Measurements from ENCODE around the gene ANGPTL4.
"Not testable (repeated sequence)": the region's sequence is repeated elsewhere in the genome, so short reads cannot be mapped to it uniquely, and the experiment has no call there.

The ANGPTL4 gene

GRCh38 chr19:8404391-8405151 lies 40.6 kb downstream of the ANGPTL4 start:
- no peak overlapping the region for H3K4me3 ChIP-seq (ENCODE audit: low read depth, low read length)

- not testable (repeated sequence) for H3K4me3 ChIP-seq (ENCODE audit: low read depth, low read length)
Observed at GRCh38 chr19:8410718-8411117, 46.8 kb downstream of the ANGPTL4 start.

- H3K4me3 ChIP-seq (ENCODE audit: low read depth, low read length), result peak within 1 kb of the TSS; percentile 63
Observed at GRCh38 chr19:8412783-8413628, 49.1 kb downstream of the ANGPTL4 start, which contains the start of gene MARCHF2. Gene MARCHF2 (plus strand): TSS chr19:8413305. CDS start chr19:8421841, 8,536 bp downstream.

- H3K4me3 ChIP-seq (ENCODE audit: low read depth, low read length), result peak overlapping the region; percentile 63
Observed at GRCh38 chr19:8413629-8413995, 49.7 kb downstream of the ANGPTL4 start.

GRCh38 chr19:8416796-8417195 lies 52.8 kb downstream of the ANGPTL4 start:
- no peak overlapping the region for H3K4me3 ChIP-seq (ENCODE audit: low read depth, low read length)

GRCh38 chr19:8421484-8422461 lies 57.8 kb downstream of the ANGPTL4 start:
- no peak overlapping the region for H3K4me3 ChIP-seq (ENCODE audit: low read depth, low read length)

GRCh38 chr19:8423817-8424223 lies 59.9 kb downstream of the ANGPTL4 start:
- H3K4me3 ChIP-seq (ENCODE audit: low read depth, low read length), result no peak overlapping the region
